Activated CD8-positive, alpha-beta T cell treated with anti-CD3 and anti-CD28 coated beads for 36 hours (primary cell): ENCODE measurements around the gene ZHX3. TPM values are rescaled to one million over a fixed set of nuclear protein-coding genes. Genes with fewer than 3 reads are reported as not detected.

Experiments used
- ATAC-seq: fragments of 200-7000 bp; cut with Tn5 transposase; one replicate; pipeline ENCODE4 v1.10.0; 2021; ENCODE audit warnings: mild to moderate bottlenecking, moderate library complexity
- CTCF ChIA-PET: fragments of 350-600 bp; sonication (Branson Sonifier 250); formaldehyde crosslinking; loops from one replicate; lab custom pipeline; 2021; ENCODE audit warnings: antibody characterized with exemption; lab: Charles Lee
- POLR2A ChIA-PET: fragments of 350-600 bp; sonication (Branson Sonifier 250); formaldehyde crosslinking; loops from one replicate; lab custom pipeline; 2021; ENCODE audit warnings: antibody characterized with exemption; lab: Charles Lee
- DNase-seq: peaks from one replicate; pipeline ENCODE4 v3.0.0-alpha.2; 2020
- H3K27ac Mint-ChIP-seq: one replicate; pipeline ENCODE4 v1.8.0; 2021; ENCODE audit warnings: mild to moderate bottlenecking, mixed read lengths
- H3K27me3 Mint-ChIP-seq: one replicate; pipeline ENCODE4 v1.8.0; 2021; ENCODE audit warnings: mixed read lengths
- H3K36me3 Mint-ChIP-seq: one replicate; pipeline ENCODE4 v1.8.0; 2021; ENCODE audit warnings: low read depth, mixed read lengths
- H3K4me1 Mint-ChIP-seq: one replicate; pipeline ENCODE4 v1.8.0; 2021; ENCODE audit warnings: low read depth, mixed read lengths
- H3K4me3 Mint-ChIP-seq: one replicate; pipeline ENCODE4 v1.8.0; 2021; ENCODE audit warnings: mild to moderate bottlenecking, moderate library complexity, mixed read lengths
- H3K9me3 Mint-ChIP-seq: one replicate; pipeline ENCODE4 v1.8.0; 2021; ENCODE audit warnings: mixed read lengths
- CTCF ChIP-seq: fragments of 200-600 bp; IDR thresholded peaks from one replicate; pipeline ENCODE4 v1.8.0; 2022; ENCODE audit warnings: antibody characterized with exemption, mild to moderate bottlenecking
- intact Hi-C: fragments of 100-400 bp; cut with micrococcal nuclease; formaldehyde crosslinking; loops from one replicate; pipeline ENCODE4 v1.10.0; 2022
- total RNA-seq, 2 experiments: library from RNA; stranded (reverse); gene quantifications; one replicate each; pipeline ENCODE4 v1.2.3, GENCODE V29; 2021

The ZHX3 gene
- total RNA-seq, 2 experiments from 2014 or later = 14.1 to 14.2 TPM

- no peak for TF ChIP-seq CTCF
- DNase-seq (no peak), ATAC-seq (no peak)
- intact Hi-C loops = loop anchor here (10.0 kb wide), 1 partner anchor 54 kb away; no protein-coding TSS in a partner anchor
- Mint-ChIP-seq H3K27me3 (no peaks in the 10 kb centered on the region), H3K27ac (no peak overlapping the region), H3K9me3 (no peaks in the 10 kb centered on the region), H3K4me1 (peaks cover 36% of the 10 kb centered on the region), H3K4me3 (no peak overlapping the region), H3K36me3 (no peaks in the 10 kb centered on the region)
- ChIA-PET POLR2A (no interaction called here), CTCF (interaction anchor here (1.3 kb wide), 1 partner anchor 94 kb away, joined by 3 read pairs; no protein-coding TSS in a partner anchor)
Measured at GRCh38 chr20:41228858-41229257, 88.7 kb downstream of the ZHX3 start.

GRCh38 chr20:41226426-41226825, 91.1 kb downstream of the ZHX3 start:
- intact Hi-C loops = loop anchor here (10.0 kb wide), 1 partner anchor 52 kb away; no protein-coding TSS in a partner anchor
- Mint-ChIP-seq H3K27me3 (no peaks in the 10 kb centered on the region), H3K4me3 (no peak overlapping the region), H3K9me3 (no peaks in the 10 kb centered on the region), H3K27ac (no peak overlapping the region), H3K36me3 (no peaks in the 10 kb centered on the region), H3K4me1 (peaks cover 20% of the 10 kb centered on the region)
- ChIA-PET CTCF (interaction anchor here (1.1 kb wide), 1 partner anchor 92 kb away, joined by 4 read pairs; no protein-coding TSS in a partner anchor), POLR2A (no interaction called here)
- ATAC-seq = no peak
- TF ChIP-seq CTCF = no peak
- DNase-seq = no peak

- ATAC-seq = no peak
Measured at GRCh38 chr20:41225091-41225490, 92.4 kb downstream of the ZHX3 start.

GRCh38 chr20:41224281-41224680, 93.2 kb downstream of the ZHX3 start:
- ATAC-seq (no peak), DNase-seq (no peak)
- no peak overlapping the region for H3K4me3 Mint-ChIP-seq
- POLR2A ChIA-PET = interaction anchor here (0.5 to 1.1 kb wide), 2 partner anchors 39 to 75 kb away, joined by 3 read pairs; no protein-coding TSS in a partner anchor
- no peak for TF ChIP-seq CTCF
- CTCF ChIA-PET = interaction anchor here (1.0 to 2.9 kb wide), 8 partner anchors 9 to 256 kb away, joined by 3 to 14 read pairs (median 6); partner anchors contain the start of gene LPIN3
- H3K4me1 Mint-ChIP-seq = peaks cover 15% of the 10 kb centered on the region
- H3K36me3 Mint-ChIP-seq = no peaks in the 10 kb centered on the region
- H3K9me3 Mint-ChIP-seq = no peaks in the 10 kb centered on the region
- no peak overlapping the region for H3K27ac Mint-ChIP-seq
- no peaks in the 10 kb centered on the region for H3K27me3 Mint-ChIP-seq
- intact Hi-C loops = loop anchor here (10.0 kb wide), 1 partner anchor 49 kb away; no protein-coding TSS in a partner anchor

More at GRCh38 chr20:41225091-41225490, 92.4 kb downstream of the ZHX3 start:
- Mint-ChIP-seq H3K4me1 (peaks cover 16% of the 10 kb centered on the region), H3K27me3 (no peaks in the 10 kb centered on the region), H3K4me3 (no peak overlapping the region), H3K36me3 (no peaks in the 10 kb centered on the region), H3K27ac (no peak overlapping the region), H3K9me3 (no peaks in the 10 kb centered on the region)
- TF ChIP-seq CTCF = no peak
- POLR2A ChIA-PET = interaction anchor here (1.1 kb wide), 1 partner anchor 75 kb away, joined by 3 read pairs; no protein-coding TSS in a partner anchor
- no peak for DNase-seq
- intact Hi-C loops = loop anchor here (10.0 kb wide), 1 partner anchor 50 kb away; no protein-coding TSS in a partner anchor
- CTCF ChIA-PET = interaction anchor here (1.0 to 2.9 kb wide), 6 partner anchors 8 to 257 kb away, joined by 3 to 14 read pairs (median 8); partner anchors contain the start of gene LPIN3

- Mint-ChIP-seq H3K9me3 (no peaks in the 10 kb centered on the region), H3K27me3 (no peaks in the 10 kb centered on the region), H3K27ac (no peak overlapping the region), H3K4me1 (peaks cover 7% of the 10 kb centered on the region), H3K36me3 (no peaks in the 10 kb centered on the region), H3K4me3 (no peak overlapping the region)
- no peak for TF ChIP-seq CTCF
- ATAC-seq (no peak), DNase-seq (no peak)
- intact Hi-C loops = loop anchor here (10.0 kb wide), 1 partner anchor 48 kb away; no protein-coding TSS in a partner anchor
- POLR2A ChIA-PET = interaction anchor here (0.5 kb wide), 2 partner anchors 57 to 91 kb away, joined by 3 read pairs; no protein-coding TSS in a partner anchor
- CTCF ChIA-PET = interaction anchor here (0.8 to 2.9 kb wide), 4 partner anchors 10 to 116 kb away, joined by 3 to 14 read pairs (median 8); no protein-coding TSS in a partner anchor
Measured at GRCh38 chr20:41223112-41223511, 94.4 kb downstream of the ZHX3 start.
